C4-2B (cell line): ENCODE data around the gene IMMT.

Source experiments
- ZFX ChIP-seq: fragments of 450-650 bp; IDR thresholded peaks from 2 replicates; pipeline ENCODE4 v1.6.1; 2017
- TF ChIP-seq, protein P1 (sequence below): fragments of 450-650 bp; conservative IDR thresholded peaks from 2 replicates; pipeline ENCODE4 v1.5.1; 2017; ENCODE audit warnings: mild to moderate bottlenecking

DNA sequence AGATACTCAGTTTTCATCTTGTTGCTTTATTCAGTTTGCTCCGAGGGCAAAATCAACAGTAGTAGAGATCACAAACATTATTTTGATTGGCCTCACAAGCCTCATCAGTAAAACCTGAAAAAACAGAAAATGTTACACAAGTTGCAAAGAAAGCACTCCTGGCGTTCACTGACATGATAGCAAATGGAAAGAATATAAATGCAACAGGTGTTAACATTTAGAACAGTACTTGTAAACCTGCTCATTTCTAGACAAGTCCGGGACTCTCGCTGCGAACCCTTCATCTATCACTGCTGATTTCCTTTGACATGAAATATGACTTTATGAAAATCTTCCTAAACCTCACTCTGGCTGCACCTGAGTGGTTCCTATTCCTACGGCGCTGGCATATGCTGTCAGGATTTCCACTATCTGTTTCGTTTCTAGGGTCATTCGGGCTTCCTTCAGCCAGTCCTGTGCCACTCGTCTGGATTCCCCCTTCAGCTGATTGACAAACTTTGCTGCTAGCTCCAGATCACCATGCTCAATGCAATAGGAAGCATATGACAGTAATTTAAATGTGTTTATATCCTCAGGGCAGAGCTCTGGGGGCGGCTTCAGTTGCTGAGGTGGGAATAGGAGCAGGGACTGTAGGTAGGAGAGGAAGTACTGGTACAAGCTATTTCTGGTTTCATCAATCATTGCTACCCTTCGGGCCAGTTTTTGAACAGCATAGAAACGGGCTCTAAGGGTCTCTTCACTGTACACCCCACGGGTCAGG, 51.2 kb downstream of the IMMT start:
- TF ChIP-seq, protein P1, sequence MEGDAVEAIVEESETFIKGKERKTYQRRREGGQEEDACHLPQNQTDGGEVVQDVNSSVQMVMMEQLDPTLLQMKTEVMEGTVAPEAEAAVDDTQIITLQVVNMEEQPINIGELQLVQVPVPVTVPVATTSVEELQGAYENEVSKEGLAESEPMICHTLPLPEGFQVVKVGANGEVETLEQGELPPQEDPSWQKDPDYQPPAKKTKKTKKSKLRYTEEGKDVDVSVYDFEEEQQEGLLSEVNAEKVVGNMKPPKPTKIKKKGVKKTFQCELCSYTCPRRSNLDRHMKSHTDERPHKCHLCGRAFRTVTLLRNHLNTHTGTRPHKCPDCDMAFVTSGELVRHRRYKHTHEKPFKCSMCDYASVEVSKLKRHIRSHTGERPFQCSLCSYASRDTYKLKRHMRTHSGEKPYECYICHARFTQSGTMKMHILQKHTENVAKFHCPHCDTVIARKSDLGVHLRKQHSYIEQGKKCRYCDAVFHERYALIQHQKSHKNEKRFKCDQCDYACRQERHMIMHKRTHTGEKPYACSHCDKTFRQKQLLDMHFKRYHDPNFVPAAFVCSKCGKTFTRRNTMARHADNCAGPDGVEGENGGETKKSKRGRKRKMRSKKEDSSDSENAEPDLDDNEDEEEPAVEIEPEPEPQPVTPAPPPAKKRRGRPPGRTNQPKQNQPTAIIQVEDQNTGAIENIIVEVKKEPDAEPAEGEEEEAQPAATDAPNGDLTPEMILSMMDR = no peak
- no peak for TF ChIP-seq ZFX
